ENCODE results near the gene AGER. TPM values are rescaled to one million over a fixed set of nuclear protein-coding genes. Genes with fewer than 3 reads are reported as not detected.
A peak's percentile ranks its signal among the peaks of the same experiment; 100 is the strongest.

Gene AGER
- total and polyA plus RNA-seq, 9 of the 15 experiments (the other 6 are each of a cell fraction or from before 2014, with no cell fraction given): 1.2 to 11.5 (median 4.1) TPM

- peak; percentile 62; the same call in 1 of the 2 replicates for TF ChIP-seq E4F1 (CRISPR knock-in tag; IDR thresholded peaks at IDR 0.05; ENCODE audit: borderline replicate concordance)
Measured at GRCh38 chr6:32184084-32184640, at the start of gene AGER (continued).

DNA sequence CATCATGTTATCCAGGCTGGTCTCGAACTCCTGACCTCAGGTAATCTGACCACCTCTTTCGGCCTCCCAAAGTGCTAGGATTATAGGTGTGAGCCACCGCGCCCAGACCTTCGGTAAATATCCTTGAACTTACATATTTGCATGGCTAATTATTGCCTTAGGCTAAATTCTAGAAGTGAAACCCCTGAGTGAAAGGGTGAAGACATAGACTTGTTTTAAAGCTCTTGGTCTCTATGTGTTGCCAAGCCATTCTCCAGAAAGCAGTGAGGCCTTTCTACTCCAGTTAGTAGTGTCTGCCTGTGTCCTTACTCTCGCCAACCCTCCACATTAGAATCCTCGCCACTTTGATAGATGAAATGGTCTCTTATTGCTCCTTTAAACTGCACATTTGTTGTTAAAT is 42.4 kb upstream of the AGER start:
- POLR2A ChIA-PET: no interaction called here
- CTCF ChIA-PET (ENCODE audit: low intra/inter-chr PET ratio): no interaction called here
- WGBS (ENCODE audit: insufficient coverage, low coverage, missing lambda C conversion rate): 9% methylated on average over 7 of the region's 7 CpGs
- TF ChIP-seq GABPB2 (CRISPR knock-in tag; conservative IDR thresholded peaks at IDR 0.05) (no peak), FOXJ3 (CRISPR knock-in tag; IDR thresholded peaks at IDR 0.05) (no peak), HMGXB4 (CRISPR knock-in tag; IDR thresholded peaks at IDR 0.05) (no peak), POLR2AphosphoS2 (IDR thresholded peaks at IDR 0.05; ENCODE audit: low read length) (no peak), PREB (CRISPR knock-in tag; IDR thresholded peaks at IDR 0.05) (no peak), CBX8 (IDR thresholded peaks at IDR 0.05; ENCODE audit: borderline replicate concordance, extremely low read depth, low read depth, low read length, poor library complexity, severe bottlenecking) (no peak), DMBX1 (CRISPR knock-in tag; IDR thresholded peaks at IDR 0.05; ENCODE audit: borderline replicate concordance) (no peak), TEAD1 (CRISPR knock-in tag; IDR thresholded peaks at IDR 0.05) (no peak), TAF7 (tag; IDR thresholded peaks at IDR 0.05) (no peak), POU5F1 (IDR thresholded peaks at IDR 0.05; ENCODE audit: borderline replicate concordance, low read depth, low read length, partially characterized antibody) (no peak)

More for the DNA sequence above, 42.4 kb upstream of the AGER start:
- Histone ChIP-seq H4K20me1 (replicated peaks; ENCODE audit: control insufficient read depth, insufficient read depth, low read length) (no peaks in the 10 kb centered on the region; the same call in none of the 2 replicates), H3K4me3 (no peak overlapping the region), H2AFZ (ENCODE audit: low read depth, low read length) (no peak overlapping the region), H3K9me3 (replicated peaks; ENCODE audit: control insufficient read depth, insufficient read depth, low read depth, low read length) (no peaks in the 10 kb centered on the region), H3K79me2 (ENCODE audit: control insufficient read depth, insufficient read depth, low read length) (no peaks in the 10 kb centered on the region), H3K4me2 (ENCODE audit: insufficient read depth, low read length) (no peak overlapping the region), H3K27me3 (ENCODE audit: control insufficient read depth in 2 of 2, insufficient read depth in 2 of 2, low read length in 2 of 2) (peaks cover 14 to 32% of the 10 kb centered on the region in 2 experiments; a peak in 4 of 5 replicates), H3K9ac (ENCODE audit: insufficient read depth in 1 of 2, low read depth in 2 of 2, low read length in 2 of 2) (no peak overlapping the region), H3K9me1 (ENCODE audit: control insufficient read depth, insufficient read depth, low read length) (no peaks in the 10 kb centered on the region), H3K27ac (ENCODE audit: extremely low read depth, low read depth, low read length) (no peak overlapping the region), H3K36me3 (ENCODE audit: control insufficient read depth, insufficient read depth, low read length) (no peaks in the 10 kb centered on the region), H3K4me1 (replicated peaks in 1 of 2; ENCODE audit: control insufficient read depth in 2 of 2, insufficient read depth in 2 of 2, low read length in 2 of 2) (no peaks in the 10 kb centered on the region; a peak in 1 of 5 replicates)
- intact Hi-C loops (cut with micrococcal nuclease) (no loop called here), in situ Hi-C loops (cut with MboI) (no loop called here)
- no TSS peak for BruUV-seq (replicated peaks)
- ATAC-seq: no peak
- DNase-seq (ENCODE audit: extremely low read depth in 1 of 4, low spot score in 3 of 4): no peak
- FAIRE-seq: no peak
